ENCODE measurements around the gene DNAJC12.
"Not testable (repeated sequence)": the region's sequence is repeated elsewhere in the genome, so short reads cannot be mapped to it uniquely, and the experiment has no call there.

DNAJC12 gene

DNA sequence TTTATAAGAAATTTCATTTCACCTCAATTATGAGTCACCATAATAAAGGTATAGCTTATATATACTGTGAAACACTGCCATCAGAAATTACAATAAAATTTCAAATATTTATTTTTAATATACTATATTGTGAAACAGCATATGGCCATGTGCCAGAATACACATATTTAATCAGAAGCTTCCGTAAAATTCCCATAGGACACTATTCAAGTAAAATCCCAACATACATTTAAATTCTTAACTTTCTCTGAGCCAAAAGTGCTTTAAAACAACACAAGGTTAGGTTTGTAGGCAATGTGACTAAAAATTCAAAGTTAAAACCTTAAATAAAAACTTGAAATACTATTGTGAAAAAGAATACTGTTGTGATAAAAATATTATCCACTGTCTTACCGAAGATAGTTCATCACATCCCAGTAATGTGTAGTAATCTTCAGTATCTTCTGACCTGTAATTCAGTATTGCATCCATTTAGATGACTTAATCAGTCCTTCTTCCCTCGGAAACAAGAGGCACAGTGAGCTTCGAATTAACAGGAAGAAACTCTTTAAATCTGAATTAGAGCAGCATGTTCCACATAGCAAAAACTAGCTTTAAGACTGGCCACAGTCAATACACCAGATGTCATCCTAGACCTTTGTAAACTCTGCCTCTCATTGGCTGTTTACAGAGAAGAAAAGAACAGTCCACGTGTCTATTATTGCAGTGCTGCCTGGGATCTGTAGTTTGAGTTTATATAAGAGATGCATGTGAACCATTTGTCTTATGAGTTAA is at the start of gene DNAJC12:
DNAJC12 (minus strand) TSS at position 648 of the 774 bp plus-strand sequence; CDS start at position 471, 177 bp downstream.
- Mint-ChIP-seq H3K9me3 (no peaks in the 10 kb centered on the region), H3K4me3 (no peak within 1 kb of the TSS), H3K36me3 (ENCODE audit: low read depth) (no peaks in the 10 kb centered on the region), H3K4me1 (ENCODE audit: low read depth) (peaks cover 4% of the 10 kb centered on the region), H3K27ac (no peak within 1 kb of the TSS), H3K27me3 (no peaks in the 10 kb centered on the region)
- no peak for DNase-seq

DNA sequence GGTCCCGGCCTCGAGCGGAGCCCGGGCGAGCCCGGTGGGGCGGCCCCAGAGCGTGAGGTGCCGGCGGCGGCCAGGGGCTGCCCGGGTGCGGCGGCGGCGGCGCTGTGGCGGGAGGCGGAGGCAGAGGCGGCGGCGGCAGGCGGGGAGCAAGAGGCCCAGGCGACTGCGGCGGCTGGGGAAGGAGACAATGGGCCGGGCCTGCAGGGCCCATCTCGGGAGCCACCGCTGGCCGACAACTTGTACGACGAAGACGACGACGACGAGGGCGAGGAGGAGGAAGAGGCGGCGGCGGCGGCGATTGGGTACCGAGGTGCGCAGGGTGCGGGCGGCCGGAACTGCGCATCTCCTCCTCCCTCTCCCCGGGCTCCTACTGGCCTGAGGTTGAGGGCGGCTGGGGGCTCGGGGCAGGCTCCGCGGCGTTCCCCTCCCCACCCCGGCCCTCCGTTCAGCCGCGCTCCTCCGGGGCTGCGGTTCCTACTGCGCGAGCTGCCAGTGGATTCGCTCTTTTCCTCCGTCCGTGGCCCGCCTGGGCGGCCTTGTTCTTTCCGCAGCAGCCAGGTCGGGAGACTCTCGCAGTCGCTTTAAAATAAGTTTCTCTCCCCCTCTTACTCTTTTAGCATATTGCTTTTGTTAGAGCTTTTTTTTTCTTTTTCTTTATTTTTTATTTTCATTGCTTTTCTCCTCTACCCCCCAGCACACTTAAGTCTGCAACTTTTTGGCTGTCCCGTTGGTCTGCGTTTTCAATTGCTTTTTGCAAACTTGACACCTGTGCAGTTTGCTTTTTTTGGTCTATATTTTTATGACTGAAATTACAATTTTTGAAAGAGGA is 47.1 kb upstream of the DNAJC12 start:
- DNase-seq: peak; percentile 86
- H3K4me1 Mint-ChIP-seq (ENCODE audit: low read depth): peaks cover 35% of the 10 kb centered on the region
- no peaks in the 10 kb centered on the region for H3K27me3 Mint-ChIP-seq
- peak overlapping the region; percentile 90 for H3K27ac Mint-ChIP-seq
- H3K4me3 Mint-ChIP-seq: peak overlapping the region; percentile 94
- H3K9me3 Mint-ChIP-seq: no peaks in the 10 kb centered on the region
- peaks cover 44% of the 10 kb centered on the region for H3K36me3 Mint-ChIP-seq (ENCODE audit: low read depth)

DNA sequence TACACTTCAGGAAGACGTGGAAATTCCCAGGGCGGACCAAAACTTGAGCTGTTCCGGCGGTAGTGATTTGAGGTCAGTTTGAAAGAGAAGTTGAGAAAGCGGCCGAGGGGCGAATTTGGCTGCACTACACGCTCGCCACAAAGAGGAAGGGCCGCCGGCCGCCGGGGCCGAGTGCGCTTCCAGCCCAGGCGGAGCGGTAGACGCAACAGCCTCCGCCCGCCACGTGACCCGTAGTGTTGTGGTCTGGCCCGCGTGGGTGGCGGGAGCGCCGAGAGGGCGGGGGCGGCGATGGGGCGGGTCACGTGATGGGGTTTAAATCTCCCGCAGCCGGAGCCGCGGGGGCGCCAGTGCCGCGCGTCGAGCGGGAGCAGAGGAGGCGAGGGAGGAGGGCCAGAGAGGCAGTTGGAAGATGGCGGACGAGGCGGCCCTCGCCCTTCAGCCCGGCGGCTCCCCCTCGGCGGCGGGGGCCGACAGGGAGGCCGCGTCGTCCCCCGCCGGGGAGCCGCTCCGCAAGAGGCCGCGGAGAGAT is 46.4 kb upstream of the DNAJC12 start, which contains the start of gene SIRT1:
SIRT1 (plus strand) TSS at position 344 of the 529 bp plus-strand sequence; CDS start at position 410, 66 bp downstream.
- H3K36me3 Mint-ChIP-seq (ENCODE audit: low read depth): peaks cover 37% of the 10 kb centered on the region
- H3K4me1 Mint-ChIP-seq (ENCODE audit: low read depth): peaks cover 31% of the 10 kb centered on the region
- H3K4me3 Mint-ChIP-seq: peak within 1 kb of the TSS; percentile 94
- peak within 1 kb of the TSS; percentile 94 for H3K27ac Mint-ChIP-seq
- no peaks in the 10 kb centered on the region for H3K9me3 Mint-ChIP-seq
- DNase-seq: peak; percentile 94
- no peaks in the 10 kb centered on the region for H3K27me3 Mint-ChIP-seq

GRCh38 chr10:67883710-67884312 is 45.8 kb upstream of the DNAJC12 start:
- Mint-ChIP-seq H3K4me3 (peak overlapping the region; percentile 82), H3K27ac (peak overlapping the region; percentile 94), H3K27me3 (no peaks in the 10 kb centered on the region), H3K9me3 (no peaks in the 10 kb centered on the region), H3K36me3 (ENCODE audit: low read depth) (peaks cover 31% of the 10 kb centered on the region), H3K4me1 (ENCODE audit: low read depth) (peaks cover 26% of the 10 kb centered on the region)
- DNase-seq: no peak

- H3K4me1 Mint-ChIP-seq (ENCODE audit: low read depth): no peaks in the 10 kb centered on the region
- no peaks in the 10 kb centered on the region for H3K27me3 Mint-ChIP-seq
- DNase-seq: no peak
- no peaks in the 10 kb centered on the region for H3K9me3 Mint-ChIP-seq
- no peak overlapping the region for H3K27ac Mint-ChIP-seq
- H3K36me3 Mint-ChIP-seq (ENCODE audit: low read depth): no peaks in the 10 kb centered on the region
- H3K4me3 Mint-ChIP-seq: no peak overlapping the region
Observed at GRCh38 chr10:67878133-67878532, 40.1 kb upstream of the DNAJC12 start.

DNA sequence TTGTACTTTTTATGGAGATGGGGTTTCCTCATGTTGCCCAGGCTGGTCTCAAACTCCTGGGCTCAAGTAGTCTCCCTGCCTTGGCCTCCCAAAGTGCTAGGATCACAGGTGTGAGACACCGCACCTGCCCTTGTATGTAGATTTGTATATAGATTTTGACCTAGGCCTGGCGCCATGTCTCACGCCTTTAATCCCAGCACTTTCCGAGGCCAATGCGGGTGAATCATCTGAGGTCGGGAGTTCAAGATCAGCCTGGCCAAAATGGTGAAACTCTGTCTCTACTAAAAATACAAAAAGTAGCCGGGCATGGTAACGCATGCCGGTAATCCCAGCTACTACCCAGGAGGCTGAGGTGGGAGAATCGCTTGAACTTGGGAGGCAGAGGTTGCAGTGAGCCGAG is 39.4 kb upstream of the DNAJC12 start:
- H3K27me3 Mint-ChIP-seq; H3K4me1 Mint-ChIP-seq (ENCODE audit: low read depth); H3K9me3 Mint-ChIP-seq; H3K36me3 Mint-ChIP-seq (ENCODE audit: low read depth); H3K4me3 Mint-ChIP-seq; DNase-seq; H3K27ac Mint-ChIP-seq: not testable (repeated sequence)

DNA sequence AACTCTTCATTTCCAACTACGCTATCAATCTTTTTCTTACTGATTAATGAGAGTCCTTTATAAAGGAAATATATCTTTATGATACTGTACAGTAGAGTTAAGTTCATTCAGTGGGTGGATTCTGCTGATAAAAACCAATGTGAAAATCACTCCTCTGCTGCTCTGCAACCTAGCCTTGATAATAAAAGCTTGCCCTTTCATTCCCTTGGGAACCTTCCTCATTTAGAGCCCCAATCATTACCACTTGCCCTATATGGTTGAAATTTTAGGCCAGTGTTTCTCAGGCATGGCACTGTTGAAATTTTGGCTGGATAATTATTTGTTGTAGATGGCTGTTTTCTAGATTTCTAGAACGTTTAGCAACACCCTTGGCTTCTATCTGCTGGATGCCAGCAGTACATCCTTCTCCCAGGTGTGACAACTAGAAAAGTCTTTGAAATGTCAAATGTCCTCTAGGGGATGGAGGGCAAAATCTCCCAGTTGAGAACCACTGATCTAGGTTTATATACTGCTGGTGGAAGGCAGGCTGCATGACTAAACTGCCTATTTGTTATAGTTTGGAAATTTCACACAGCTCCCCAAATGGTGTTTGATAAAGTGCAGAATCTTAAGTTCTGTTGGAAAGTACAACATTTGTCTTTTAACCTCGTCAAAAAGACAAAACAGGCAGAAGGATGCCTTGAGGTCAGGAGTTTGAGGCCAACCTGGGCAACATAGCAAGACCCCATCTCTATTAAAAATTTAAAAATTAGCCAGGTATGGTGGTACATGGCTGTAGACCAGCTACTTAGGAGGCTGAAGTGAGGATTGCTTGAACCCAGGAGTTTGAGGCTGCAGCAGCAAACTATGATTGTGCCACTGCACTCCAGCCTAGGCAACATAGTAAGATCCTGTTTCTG is 37.6 kb upstream of the DNAJC12 start:
- H3K27ac Mint-ChIP-seq: no peak overlapping the region
- no peaks in the 10 kb centered on the region for H3K27me3 Mint-ChIP-seq
- no peaks in the 10 kb centered on the region for H3K4me1 Mint-ChIP-seq (ENCODE audit: low read depth)
- H3K4me3 Mint-ChIP-seq: no peak overlapping the region
- H3K9me3 Mint-ChIP-seq: no peaks in the 10 kb centered on the region
- DNase-seq: no peak
- no peaks in the 10 kb centered on the region for H3K36me3 Mint-ChIP-seq (ENCODE audit: low read depth)

GRCh38 chr10:67869996-67870395 is 32.0 kb upstream of the DNAJC12 start:
- no peak overlapping the region for H3K27ac Mint-ChIP-seq
- H3K4me3 Mint-ChIP-seq: no peak overlapping the region
- H3K27me3 Mint-ChIP-seq: no peaks in the 10 kb centered on the region
- H3K36me3 Mint-ChIP-seq (ENCODE audit: low read depth): no peaks in the 10 kb centered on the region
- H3K4me1 Mint-ChIP-seq (ENCODE audit: low read depth): no peaks in the 10 kb centered on the region
- no peak for DNase-seq
- H3K9me3 Mint-ChIP-seq: no peaks in the 10 kb centered on the region

- Mint-ChIP-seq H3K9me3 (no peaks in the 10 kb centered on the region), H3K27me3 (no peaks in the 10 kb centered on the region), H3K4me1 (ENCODE audit: low read depth) (no peaks in the 10 kb centered on the region), H3K4me3 (no peak overlapping the region), H3K27ac (no peak overlapping the region), H3K36me3 (ENCODE audit: low read depth) (no peaks in the 10 kb centered on the region)
- DNase-seq: no peak
Observed at GRCh38 chr10:67868132-67868531, 30.1 kb upstream of the DNAJC12 start.

GRCh38 chr10:67864607-67865371 is 26.8 kb upstream of the DNAJC12 start:
- Mint-ChIP-seq H3K9me3 (no peaks in the 10 kb centered on the region), H3K4me3 (no peak overlapping the region)
- no peak for DNase-seq

GRCh38 chr10:67863094-67863493 is 25.1 kb upstream of the DNAJC12 start:
- no peak overlapping the region for H3K4me3 Mint-ChIP-seq
- H3K27me3 Mint-ChIP-seq: no peaks in the 10 kb centered on the region
- H3K9me3 Mint-ChIP-seq: no peaks in the 10 kb centered on the region
- no peak overlapping the region for H3K27ac Mint-ChIP-seq
- H3K4me1 Mint-ChIP-seq (ENCODE audit: low read depth): no peaks in the 10 kb centered on the region
- no peak for DNase-seq
- no peaks in the 10 kb centered on the region for H3K36me3 Mint-ChIP-seq (ENCODE audit: low read depth)

More at GRCh38 chr10:67864607-67865371, 26.8 kb upstream of the DNAJC12 start:
- Mint-ChIP-seq H3K27ac (no peak overlapping the region), H3K36me3 (ENCODE audit: low read depth) (no peaks in the 10 kb centered on the region), H3K4me1 (ENCODE audit: low read depth) (no peaks in the 10 kb centered on the region), H3K27me3 (no peaks in the 10 kb centered on the region)

GRCh38 chr10:67861750-67862432 is 23.9 kb upstream of the DNAJC12 start:
- Mint-ChIP-seq H3K36me3 (ENCODE audit: low read depth) (no peaks in the 10 kb centered on the region), H3K27ac (no peak overlapping the region), H3K9me3 (no peaks in the 10 kb centered on the region), H3K27me3 (no peaks in the 10 kb centered on the region), H3K4me3 (no peak overlapping the region), H3K4me1 (ENCODE audit: low read depth) (no peaks in the 10 kb centered on the region)
- no peak for DNase-seq

GRCh38 chr10:67858971-67859370 is 21.0 kb upstream of the DNAJC12 start:
- H3K4me3 Mint-ChIP-seq: no peak overlapping the region
- no peak overlapping the region for H3K27ac Mint-ChIP-seq

More at GRCh38 chr10:67858971-67859370, 21.0 kb upstream of the DNAJC12 start:
- H3K36me3 Mint-ChIP-seq (ENCODE audit: low read depth): no peaks in the 10 kb centered on the region
- H3K4me1 Mint-ChIP-seq (ENCODE audit: low read depth): peaks cover 4% of the 10 kb centered on the region
- H3K9me3 Mint-ChIP-seq: no peaks in the 10 kb centered on the region
- no peaks in the 10 kb centered on the region for H3K27me3 Mint-ChIP-seq
- DNase-seq: no peak

Measured in activated T-cell treated with anti-CD3 and anti-CD28 coated beads, Interleukin-2, amount 50 U/mL, for 24 hours (primary cell).